ENCODE measurements around the gene NUDT3. TPM values are rescaled to one million over a fixed set of nuclear protein-coding genes. Genes with fewer than 3 reads are reported as not detected.
A peak's percentile ranks its signal among the peaks of the same experiment; 100 is the strongest.

The NUDT3 gene
- total and polyA plus RNA-seq, 9 of the 15 experiments (the other 6 are each of a cell fraction or from before 2014, with no cell fraction given), result 5.4 to 81.2 (median 56.4) TPM

DNA sequence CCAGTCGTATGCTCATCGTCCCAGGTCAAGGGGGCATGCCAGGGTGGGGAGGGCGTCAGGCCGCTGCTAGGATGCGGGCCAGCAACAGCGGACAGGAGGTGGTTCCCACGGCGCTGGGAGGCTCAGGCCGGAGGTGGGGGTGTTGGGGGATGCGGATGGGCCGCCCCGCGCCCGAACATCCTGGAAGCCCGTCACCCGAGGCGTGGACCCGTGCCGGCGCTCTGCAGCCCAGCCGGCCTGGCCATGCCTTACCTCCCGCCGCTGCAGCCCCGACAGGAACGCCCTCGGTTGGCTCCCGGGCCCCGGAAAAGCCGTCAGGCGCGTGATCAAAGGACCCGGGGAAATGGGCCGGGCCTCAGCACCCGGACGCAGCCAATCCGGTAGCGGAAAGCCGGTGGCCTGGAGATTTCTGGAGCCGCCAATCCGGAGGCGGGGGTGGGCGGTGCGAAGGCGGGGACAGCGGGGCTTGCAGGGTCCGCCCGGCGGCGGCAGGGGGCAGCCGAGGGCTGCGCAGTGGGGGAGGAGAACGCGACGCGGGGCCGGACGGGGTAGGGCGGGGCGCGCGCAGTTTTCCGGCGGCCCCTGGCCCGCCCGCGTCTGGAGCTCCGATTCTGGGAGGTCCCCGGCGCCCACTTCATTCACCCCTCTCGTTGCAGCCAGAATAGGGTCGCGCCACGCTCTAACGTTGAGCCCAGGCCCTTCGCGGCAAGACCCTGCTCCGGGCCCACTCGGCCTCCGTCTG is 143.6 kb downstream of the NUDT3 start, which contains the start of gene SMIM29 (continued):
- TF ChIP-seq KAT7 (CRISPR knock-in tag; IDR thresholded peaks at IDR 0.05; ENCODE audit: borderline replicate concordance), result peak; percentile 15; the same call in 1 of the 2 replicates
- no peak for TF ChIP-seq MAFF (IDR thresholded peaks at IDR 0.05; ENCODE audit: low read length)
- TF ChIP-seq ETV5 (CRISPR knock-in tag; IDR thresholded peaks at IDR 0.05; ENCODE audit: low read depth), result peak; percentile 73; the same call in 1 of the 2 replicates
- no peak for TF ChIP-seq SETDB1 (IDR thresholded peaks at IDR 0.05; ENCODE audit: low read length)
- peak; percentile 83 for TF ChIP-seq BHLHE40 (IDR thresholded peaks at IDR 0.05; ENCODE audit: low read length)
- TF ChIP-seq NR4A1 (CRISPR knock-in tag; IDR thresholded peaks at IDR 0.05), result no peak
- TF ChIP-seq NR4A1 (tag; IDR thresholded peaks at IDR 0.05), result peak; percentile 52; the same call in 1 of the 2 replicates
- TF ChIP-seq THRAP3 (IDR thresholded peaks at IDR 0.05; ENCODE audit: borderline replicate concordance), result no peak
- peak in 2 of 3 experiments; percentile 48 to 72 for TF ChIP-seq YY1 (IDR thresholded peaks at IDR 0.05; ENCODE audit: borderline replicate concordance in 1 of 3, control insufficient read depth in 1 of 3, extremely low read depth in 1 of 3, insufficient read depth in 3 of 3, insufficient read length in 1 of 3, insufficient replicate concordance in 2 of 3, low read depth in 1 of 3, low read length in 2 of 3)
- TF ChIP-seq SMAD4 (CRISPR knock-in tag; conservative IDR thresholded peaks at IDR 0.05), result peak; percentile 81; the same call in 1 of the 2 replicates
- peak; percentile 83 to 85 for TF ChIP-seq NRF1 (conservative IDR thresholded peaks at IDR 0.05 in 1 of 2, IDR thresholded peaks at IDR 0.05 in 1 of 2)
- no peak for TF ChIP-seq ZNF263 (CRISPR knock-in tag; IDR thresholded peaks at IDR 0.05; ENCODE audit: borderline replicate concordance)
- TF ChIP-seq ARID1B (IDR thresholded peaks at IDR 0.05), result peak; percentile 32
- TF ChIP-seq ATF3 (IDR thresholded peaks at IDR 0.05), result no peak
- TF ChIP-seq ATF3 (CRISPR knock-in tag; conservative IDR thresholded peaks at IDR 0.05), result no peak
- peak; percentile 72 for TF ChIP-seq HNRNPK (IDR thresholded peaks at IDR 0.05; ENCODE audit: low read depth, low read length, poor library complexity, severe bottlenecking)
- TF ChIP-seq ZFX (CRISPR knock-in tag; IDR thresholded peaks at IDR 0.05), result peak; percentile 95
- no peak for TF ChIP-seq KDM5B (IDR thresholded peaks at IDR 0.05; ENCODE audit: insufficient replicate concordance, low read depth, low read length)
- peak; percentile 76 for TF ChIP-seq HNRNPLL (IDR thresholded peaks at IDR 0.05; ENCODE audit: low read depth, low read length, poor library complexity, severe bottlenecking)
- TF ChIP-seq CEBPG (CRISPR knock-in tag; IDR thresholded peaks at IDR 0.05), result no peak; the same call in 1 of the 2 replicates
- no peak for TF ChIP-seq CEBPG (tag; conservative IDR thresholded peaks at IDR 0.05 in 1 of 2, IDR thresholded peaks at IDR 0.05 in 1 of 2)
- TF ChIP-seq LEF1 (IDR thresholded peaks at IDR 0.05), result peak; percentile 92
- peak; percentile 65; the same call in 1 of the 2 replicates for TF ChIP-seq NR2C2 (CRISPR knock-in tag; IDR thresholded peaks at IDR 0.05)
- peak; percentile 35; the same call in 1 of the 2 replicates for TF ChIP-seq NR2C2 (tag; IDR thresholded peaks at IDR 0.05)
- TF ChIP-seq DDX20 (tag; IDR thresholded peaks at IDR 0.05; ENCODE audit: low read depth), result no peak
- peak; percentile 68 for TF ChIP-seq CHD2 (IDR thresholded peaks at IDR 0.05; ENCODE audit: low read depth, low read length)
- peak; percentile 90 for TF ChIP-seq RBFOX2 (IDR thresholded peaks at IDR 0.05; ENCODE audit: low read depth, low read length)
- 0 out of 2 replicates have a peak, but pooled peaks have one; percentile 17 for TF ChIP-seq HCFC1 (IDR thresholded peaks at IDR 0.05; ENCODE audit: low read depth, low read length)
- no peak for TF ChIP-seq NR1H2 (CRISPR knock-in tag; IDR thresholded peaks at IDR 0.05)
- 0 out of 2 replicates have a peak, but pooled peaks have one; percentile 41 for TF ChIP-seq ZNF583 (CRISPR knock-in tag; IDR thresholded peaks at IDR 0.05)
